DND-41 (cell line): ENCODE data around the gene NRXN3.

Source experiments
- CTCF ChIP-seq: IDR thresholded peaks from 2 replicates; pipeline ENCODE4 v1.5.1; 2012; ENCODE audit warnings: borderline replicate concordance, low read length, moderate library complexity, mild to moderate bottlenecking; ENCODE audit not compliant: poor library complexity, severe bottlenecking; ENCODE audit errors: extremely low read depth
- EZH2 ChIP-seq: IDR thresholded peaks from 3 replicates; pipeline ENCODE4 v1.6.1; 2012; ENCODE audit warnings: borderline replicate concordance, low read depth, mild to moderate bottlenecking, moderate library complexity, low read length, inconsistent platforms; ENCODE audit not compliant: severe bottlenecking

GRCh38 chr14:78298298-78298697 is 128.1 kb downstream of the NRXN3 start:
- no peak for TF ChIP-seq CTCF
- TF ChIP-seq EZH2 = no peak
